ENCODE data around the gene HNRNPH2.
A peak's percentile ranks its signal among the peaks of the same experiment; 100 is the strongest.

The HNRNPH2 gene

DNA sequence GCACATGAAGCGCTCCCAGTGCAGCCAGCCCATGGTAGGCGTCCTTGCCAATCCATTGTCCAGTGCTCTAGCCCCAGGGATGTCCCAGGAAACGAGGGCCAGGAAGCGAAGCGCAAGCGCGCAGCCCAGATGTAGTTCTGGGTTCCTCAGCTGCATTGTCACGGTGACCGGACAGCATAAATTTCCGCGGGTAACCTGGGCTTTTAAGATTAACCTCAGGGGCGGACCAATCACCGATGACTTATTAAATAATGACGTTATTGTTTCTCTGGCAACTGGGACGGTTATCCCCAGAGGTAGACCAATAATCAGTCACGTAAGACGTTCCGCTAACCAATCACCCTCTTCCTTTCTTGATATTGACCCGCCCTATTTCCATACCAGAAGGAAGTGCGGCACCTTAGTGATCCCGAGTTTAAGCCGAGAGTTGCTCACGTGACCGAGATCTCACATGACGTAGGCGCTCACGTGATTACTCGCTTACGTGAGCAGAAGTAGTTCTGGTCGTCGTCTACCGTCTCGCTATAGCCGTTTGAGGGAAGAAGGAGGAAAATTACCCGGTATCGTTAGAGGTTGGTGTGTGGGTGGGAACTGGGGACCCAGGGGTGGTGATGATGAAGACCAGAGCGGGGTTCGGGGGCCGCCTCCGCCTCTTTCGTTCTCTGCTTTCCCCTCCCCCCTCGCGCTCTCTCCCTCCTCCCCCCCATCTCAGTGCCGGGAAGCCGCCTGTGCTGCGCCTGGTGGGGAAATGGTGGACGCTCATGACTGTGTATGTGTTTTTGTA, at the start of gene HNRNPH2, which contains the start of gene GLA:
Gene HNRNPH2, plus strand, starts transcription at position 475 of the 784 bp plus-strand sequence. CDS start 3,767 bp downstream, outside the sequence.
Gene GLA, minus strand, starts transcription at position 178 of the 784 bp plus-strand sequence. Its CDS starts 22 bp downstream, at position 156.
- peak; percentile 98 for DNase-seq

DNA sequence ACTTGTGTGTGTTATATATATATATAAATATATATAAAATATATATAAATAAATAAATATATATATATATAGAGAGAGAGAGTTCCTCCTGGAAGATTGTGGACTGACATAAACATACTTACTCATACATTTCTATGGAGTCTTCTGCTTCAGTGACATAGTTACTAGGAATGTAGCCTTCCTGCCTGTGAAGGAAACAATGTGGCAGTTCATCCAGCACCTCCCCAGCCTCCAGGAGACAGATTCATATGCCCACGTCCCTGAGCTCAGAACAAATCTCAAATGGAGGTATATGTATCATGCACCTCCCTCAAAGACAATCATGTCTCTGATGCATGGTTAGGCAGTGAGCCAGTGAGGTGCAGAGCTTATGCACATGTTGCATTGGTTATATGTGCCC, 48.1 kb upstream of the HNRNPH2 start:
- DNase-seq = no peak

GRCh38 chrX:101360390-101360789, 47.6 kb upstream of the HNRNPH2 start:
- DNase-seq = no peak

GRCh38 chrX:101362116-101362515, 45.9 kb upstream of the HNRNPH2 start:
- DNase-seq = no peak

DNA sequence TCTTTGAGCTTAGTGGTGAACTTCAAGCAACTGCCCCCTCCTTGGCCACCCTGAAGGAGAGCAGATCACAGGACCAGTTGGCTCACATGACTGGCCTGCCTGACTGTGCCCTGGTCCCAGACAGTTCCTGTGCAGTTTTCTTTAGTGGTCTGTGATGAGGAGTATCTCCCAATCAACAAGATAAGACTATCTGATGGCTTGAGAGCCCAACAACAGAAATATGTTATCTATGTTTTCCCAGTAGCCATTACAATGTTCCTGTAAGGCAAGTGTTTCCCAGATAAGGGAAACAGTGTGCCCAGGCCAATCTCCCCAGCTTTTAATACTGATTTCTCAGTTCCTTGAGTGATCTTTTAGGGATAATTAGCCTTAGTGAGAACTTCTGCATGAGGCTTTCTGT, 45.3 kb upstream of the HNRNPH2 start:
- no peak for DNase-seq

GRCh38 chrX:101365301-101365795, 42.7 kb upstream of the HNRNPH2 start:
- no peak for DNase-seq

DNA sequence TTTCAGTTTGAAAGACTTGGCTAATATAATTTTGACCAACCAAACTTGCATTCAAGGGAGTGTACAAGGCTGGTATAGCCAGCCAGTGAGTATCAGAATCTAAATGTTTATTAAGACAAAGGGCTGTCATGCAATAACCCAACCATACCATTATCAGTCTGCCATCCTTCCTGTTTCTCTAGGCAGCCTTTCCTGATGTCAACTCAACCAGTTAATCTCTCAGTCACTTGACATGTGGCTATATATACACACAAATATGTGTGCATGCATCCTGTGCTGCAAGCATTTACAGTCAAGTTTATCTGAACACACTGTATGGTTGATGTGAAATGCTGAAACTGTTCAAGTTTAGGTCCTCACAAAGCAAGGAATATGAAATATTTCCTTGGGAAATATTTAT, 39.2 kb upstream of the HNRNPH2 start:
- no peak for DNase-seq

DNA sequence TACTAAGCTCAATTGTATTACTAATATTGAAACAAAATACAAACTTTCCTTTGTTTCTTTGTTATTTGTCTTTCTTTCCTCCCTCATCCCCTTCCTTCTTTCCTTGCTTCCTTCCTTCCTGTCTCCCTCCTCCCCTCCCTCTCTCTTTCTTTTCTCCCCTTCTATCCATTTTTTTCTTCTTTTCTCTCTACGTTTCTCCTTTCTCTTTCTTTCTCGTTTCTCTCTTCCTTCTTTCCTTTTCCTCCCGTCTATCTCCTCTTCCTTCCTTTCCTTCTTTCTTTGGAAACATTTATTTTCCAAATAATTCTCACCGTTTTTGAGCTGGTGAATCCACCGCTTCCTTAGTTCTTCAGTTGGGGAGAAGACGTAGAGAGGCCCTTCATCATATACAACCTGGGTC, 38.3 kb upstream of the HNRNPH2 start:
- DNase-seq = no peak

- no peak for DNase-seq
Observed at GRCh38 chrX:101370888-101371504, 37.0 kb upstream of the HNRNPH2 start.

- peak; percentile 59 for DNase-seq
Observed at GRCh38 chrX:101377547-101377946, 30.5 kb upstream of the HNRNPH2 start.

- no peak for DNase-seq
Observed at GRCh38 chrX:101383679-101384205, 24.3 kb upstream of the HNRNPH2 start.

DNA sequence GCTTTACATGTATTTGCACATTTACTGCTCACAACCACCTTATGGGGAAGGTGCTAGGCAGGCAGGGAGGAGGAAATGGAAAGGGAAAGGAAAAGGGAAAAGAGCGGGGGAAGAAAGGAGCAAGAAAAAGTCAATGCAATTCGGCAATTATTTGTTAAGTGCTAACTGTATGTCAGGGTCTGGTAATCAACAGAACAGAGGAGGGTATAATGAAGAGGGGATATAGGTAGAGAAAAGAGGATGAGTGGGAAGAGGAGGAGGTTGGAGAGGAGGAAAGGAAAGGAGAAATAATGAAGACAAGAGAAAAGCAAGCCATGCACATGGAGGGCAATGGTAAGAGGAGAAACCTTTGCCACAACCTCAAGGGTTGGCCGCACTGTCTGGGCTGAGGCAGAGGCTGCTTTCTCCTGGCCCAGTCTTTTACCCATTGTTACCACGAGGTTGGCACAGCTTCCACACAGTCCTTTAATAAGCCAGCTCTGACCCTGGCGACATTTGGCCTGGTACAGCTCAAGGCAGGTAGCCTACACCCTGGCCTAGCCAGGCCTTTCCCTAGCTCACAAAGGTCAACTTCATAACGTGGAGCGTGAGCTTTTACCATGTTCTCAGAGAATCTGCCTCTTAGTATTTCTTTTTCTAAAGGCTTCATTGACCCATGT, 22.9 kb upstream of the HNRNPH2 start:
- no peak for DNase-seq

- no peak for DNase-seq
Observed at GRCh38 chrX:101385795-101386541, 22.1 kb upstream of the HNRNPH2 start, which contains the start of gene BTK. Gene BTK, minus strand, starts transcription at chrX:101386191. Its CDS starts 10,907 bp downstream, at chrX:101375284.

DNA sequence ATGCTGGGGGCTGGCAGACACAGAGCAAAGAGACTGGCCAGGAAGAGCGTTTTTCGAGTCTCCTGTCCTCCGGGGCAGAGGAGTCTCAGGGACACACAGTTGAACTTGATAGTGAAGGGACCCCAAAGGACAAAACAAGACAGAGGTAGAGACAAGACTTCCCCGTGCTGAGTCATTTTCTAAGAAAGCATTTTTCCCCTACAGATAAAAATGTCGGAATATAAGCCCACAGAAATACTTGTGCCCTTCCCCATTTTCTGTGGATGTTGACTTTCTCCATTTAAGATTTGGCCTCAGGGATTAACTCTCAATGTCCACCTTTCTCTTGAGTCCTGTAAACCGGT, 21.5 kb upstream of the HNRNPH2 start:
- no peak for DNase-seq

- DNase-seq = no peak
Observed at GRCh38 chrX:101388604-101389003, 19.4 kb upstream of the HNRNPH2 start.

- DNase-seq = peak; percentile 96
Observed at GRCh38 chrX:101390664-101391525, 17.1 kb upstream of the HNRNPH2 start, which contains the start of gene RPL36A. Gene RPL36A, plus strand, starts transcription at chrX:101391011. Its CDS starts 33 bp downstream, at chrX:101391044.

- no peak for DNase-seq
Observed at GRCh38 chrX:101391831-101392230, 16.2 kb upstream of the HNRNPH2 start.

DNA sequence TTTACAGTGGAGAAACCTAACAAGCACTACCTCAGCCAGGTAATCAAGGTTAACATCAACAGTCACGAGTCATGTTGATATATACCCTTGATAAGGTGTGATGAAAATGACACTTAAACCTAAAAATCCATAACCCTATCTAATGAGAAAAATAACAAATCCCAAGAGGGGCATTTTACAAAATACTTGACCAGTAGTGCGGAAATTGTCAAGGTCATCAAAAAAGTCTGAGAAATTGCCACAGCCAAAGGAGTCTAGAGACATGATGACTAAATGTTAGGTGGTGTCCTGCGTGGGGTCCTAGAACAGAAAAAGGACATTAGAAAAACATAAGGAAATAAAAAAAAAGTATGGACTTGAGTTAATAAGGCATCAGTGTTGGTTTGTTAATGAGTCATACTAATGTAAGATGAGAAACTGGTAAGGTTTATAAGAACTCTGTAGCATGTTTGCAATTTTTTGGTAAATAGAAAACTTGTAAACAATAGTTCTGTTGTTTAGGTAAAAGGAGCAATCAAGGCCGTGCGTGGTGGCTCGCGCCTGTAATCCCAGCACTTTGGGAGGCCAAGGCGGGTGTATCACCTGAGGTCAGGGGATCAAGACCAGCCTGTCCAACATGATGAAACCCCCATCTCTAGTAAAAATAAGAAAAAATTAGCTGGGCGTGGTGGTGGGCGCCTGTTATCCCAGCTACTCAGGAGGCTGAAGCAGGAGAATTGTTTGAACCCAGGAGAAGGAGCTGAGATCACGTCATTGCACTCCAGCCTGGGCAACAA, 14.3 kb upstream of the HNRNPH2 start:
- no peak for DNase-seq

DNA sequence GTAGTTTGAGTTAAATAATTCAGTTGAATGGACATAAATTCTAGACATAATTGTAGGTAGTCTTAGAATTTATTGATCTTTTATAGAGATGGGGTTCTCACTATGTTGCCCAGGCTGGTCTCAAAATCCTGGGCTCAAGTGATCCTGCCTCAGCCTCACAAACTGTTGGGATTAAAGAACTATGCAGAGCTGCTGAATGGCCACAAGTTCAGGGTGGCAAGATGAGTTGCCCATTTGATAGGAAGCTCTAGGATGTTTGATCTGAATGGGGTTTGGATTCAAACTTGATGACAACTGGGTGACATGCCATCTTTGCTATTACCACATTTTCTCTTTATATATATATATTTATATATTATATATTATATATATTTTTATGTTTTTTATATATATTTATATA, 13.7 kb upstream of the HNRNPH2 start:
- DNase-seq = peak; percentile 2

- no peak for DNase-seq
Observed at GRCh38 chrX:101395789-101396188, 12.2 kb upstream of the HNRNPH2 start.

DNA sequence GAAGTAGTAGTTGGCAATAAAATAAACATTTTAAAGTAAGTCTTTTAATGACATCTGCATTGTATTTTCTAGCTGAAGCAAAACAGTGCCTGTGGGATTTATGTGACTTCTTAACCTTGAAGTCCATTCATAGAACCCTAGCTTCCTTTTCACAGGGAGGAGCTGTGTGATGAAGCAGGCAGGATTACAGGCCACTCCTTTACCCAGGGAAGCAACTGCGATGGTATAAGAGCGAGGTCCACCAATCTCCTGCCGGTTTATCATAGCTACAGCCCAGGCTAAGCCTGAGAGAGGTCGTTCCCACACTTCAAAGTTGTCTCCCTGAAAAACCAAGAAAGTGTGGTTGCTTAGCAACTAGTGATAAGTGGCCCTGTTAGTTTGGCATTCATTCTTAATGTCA, 10.2 kb upstream of the HNRNPH2 start:
- DNase-seq = peak; percentile 24

All from NCI-H69 (cell line).